GM13976 (cell line): Measurements from ENCODE around the gene UBAP1.
A peak's percentile ranks its signal among the peaks of the same experiment; 100 is the strongest.
"Not testable (repeated sequence)": the region's sequence is repeated elsewhere in the genome, so short reads cannot be mapped to it uniquely, and the experiment has no call there.

Source experiments
- DNase-seq: peaks from one replicate; pipeline ENCODE4 v3.0.0; 2012; ENCODE audit warnings: low spot score
- CTCF ChIP-seq: IDR thresholded peaks from 2 replicates; pipeline ENCODE4 v1.5.1; 2012; ENCODE audit warnings: borderline replicate concordance, mild to moderate bottlenecking; ENCODE audit not compliant: insufficient read depth; ENCODE audit errors: extremely low read depth, missing control alignments, control extremely low read depth
- in situ Hi-C: fragments of 300-500 bp; cut with MboI; formaldehyde crosslinking; loops from one replicate; pipeline ENCODE4 v1.12.0; 2022; ENCODE audit warnings: low sequenced_read_pairs, mixed read lengths, inconsistent platforms; ENCODE audit not compliant: unreplicated experiment

UBAP1 gene

DNA sequence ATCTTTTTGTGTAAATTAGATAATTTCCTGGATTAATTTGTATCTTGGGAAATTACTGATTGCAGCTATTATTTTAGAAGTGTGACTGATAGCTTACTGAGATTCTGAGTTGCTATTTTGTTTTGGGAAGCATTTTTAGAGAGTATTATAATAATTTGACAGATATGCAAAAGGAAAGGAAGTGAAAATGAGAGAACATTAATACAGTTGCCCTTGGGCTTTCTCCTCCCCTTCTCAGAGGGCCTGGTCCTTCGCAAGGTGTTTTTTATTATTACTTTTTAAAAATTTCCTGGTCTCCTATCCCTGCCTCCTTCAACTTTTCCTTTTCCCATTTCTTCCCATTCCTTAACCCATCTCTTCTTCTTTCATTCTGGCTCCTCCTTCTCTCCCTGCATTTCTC is 32.6 kb downstream of the UBAP1 start:
- no peak for TF ChIP-seq CTCF
- in situ Hi-C loops = no loop called here
- peak; percentile 38 for DNase-seq

GRCh38 chr9:34214354-34215000 is 35.6 kb downstream of the UBAP1 start:
- DNase-seq, in situ Hi-C loops: not testable (repeated sequence)

DNA sequence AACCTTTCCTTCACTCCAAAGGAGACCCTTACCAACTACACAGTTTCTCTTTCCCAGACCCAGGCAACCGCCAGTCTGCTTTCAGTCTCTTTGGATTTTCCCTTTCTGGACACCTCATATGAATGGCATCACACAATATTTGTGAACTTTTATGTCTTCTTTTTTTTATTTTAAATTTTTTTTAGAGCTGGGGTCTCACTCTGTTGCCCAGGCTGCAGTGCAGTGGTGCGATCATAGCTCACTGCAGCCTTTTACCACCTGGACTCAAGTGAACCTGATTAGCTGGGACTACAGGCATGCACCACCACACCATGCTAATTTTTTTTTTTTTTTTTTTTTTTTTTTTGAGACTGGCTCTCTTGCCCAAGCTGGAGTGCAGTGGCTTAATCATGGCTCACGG is 37.5 kb downstream of the UBAP1 start:
- no peak for DNase-seq
- in situ Hi-C loops = no loop called here
- TF ChIP-seq CTCF = no peak

DNA sequence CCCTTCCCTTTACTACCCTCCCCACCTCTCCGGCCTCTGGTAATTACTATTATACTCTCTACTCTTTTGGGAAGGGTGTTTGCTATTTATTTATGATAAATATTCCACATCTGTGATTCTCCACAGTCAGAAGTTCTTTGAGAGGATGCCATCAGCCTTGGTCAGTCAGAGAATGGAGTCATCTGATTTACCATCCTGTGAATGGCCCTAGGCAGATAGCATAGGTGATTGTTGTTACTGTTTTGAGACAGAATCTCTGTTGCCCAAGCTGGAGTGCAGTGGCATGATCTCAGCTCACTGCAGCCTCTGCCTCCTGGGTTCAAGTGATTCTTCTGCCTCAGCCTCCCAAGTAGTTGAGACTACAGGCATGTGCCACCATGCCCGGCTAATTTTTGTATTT is 38.2 kb downstream of the UBAP1 start:
- in situ Hi-C loops, DNase-seq: not testable (repeated sequence)

DNA sequence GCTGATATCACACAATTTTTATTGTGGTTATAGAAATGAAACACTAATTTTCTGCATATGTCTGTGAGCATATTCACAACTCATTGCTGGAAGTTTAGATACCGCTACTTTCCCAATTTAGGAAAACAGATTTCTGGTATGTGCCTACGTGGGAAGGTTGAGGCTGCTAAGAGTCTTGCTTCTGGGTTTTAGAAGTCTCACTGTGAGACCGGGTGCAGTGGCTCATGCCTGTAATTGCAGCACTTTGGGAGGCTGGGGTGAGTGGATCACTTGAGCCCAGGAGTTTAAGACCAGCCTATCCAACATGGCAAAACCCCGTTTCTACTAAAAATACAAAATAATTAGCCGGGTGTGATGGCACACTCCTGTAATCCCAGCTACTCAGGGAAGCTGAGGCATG is 39.6 kb downstream of the UBAP1 start:
- DNase-seq = no peak
- in situ Hi-C loops = no loop called here
- no peak for TF ChIP-seq CTCF

DNA sequence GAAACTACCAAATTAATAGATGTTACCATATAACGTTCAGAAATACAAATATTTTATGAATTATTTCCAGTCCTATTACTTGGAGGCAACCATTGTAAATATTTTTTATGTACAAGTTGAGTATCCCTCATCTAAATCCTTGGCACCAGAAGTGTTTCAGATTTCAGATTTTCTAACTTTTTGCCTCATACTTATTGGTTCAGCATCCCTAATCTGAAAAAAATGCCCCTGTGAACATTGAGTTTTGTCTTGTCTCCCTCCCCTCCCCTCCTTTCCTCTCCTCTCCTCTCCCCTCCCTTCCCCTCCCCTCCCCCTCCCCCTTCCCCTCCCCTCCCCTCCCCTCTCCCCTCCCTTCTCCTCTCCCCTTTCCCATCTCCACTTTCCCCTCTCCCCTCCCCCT is 40.6 kb downstream of the UBAP1 start:
- in situ Hi-C loops = no loop called here

GRCh38 chr9:34220218-34220617 is 41.4 kb downstream of the UBAP1 start:
- TF ChIP-seq CTCF = no peak
- DNase-seq = no peak
- in situ Hi-C loops = no loop called here

More for the DNA sequence above, 40.6 kb downstream of the UBAP1 start:
- TF ChIP-seq CTCF = no peak
- no peak for DNase-seq

- no peak for TF ChIP-seq CTCF
- in situ Hi-C loops = no loop called here
- no peak for DNase-seq
These were observed 45.5 kb downstream of the UBAP1 start for GRCh38 chr9:34224349-34224748.

DNA sequence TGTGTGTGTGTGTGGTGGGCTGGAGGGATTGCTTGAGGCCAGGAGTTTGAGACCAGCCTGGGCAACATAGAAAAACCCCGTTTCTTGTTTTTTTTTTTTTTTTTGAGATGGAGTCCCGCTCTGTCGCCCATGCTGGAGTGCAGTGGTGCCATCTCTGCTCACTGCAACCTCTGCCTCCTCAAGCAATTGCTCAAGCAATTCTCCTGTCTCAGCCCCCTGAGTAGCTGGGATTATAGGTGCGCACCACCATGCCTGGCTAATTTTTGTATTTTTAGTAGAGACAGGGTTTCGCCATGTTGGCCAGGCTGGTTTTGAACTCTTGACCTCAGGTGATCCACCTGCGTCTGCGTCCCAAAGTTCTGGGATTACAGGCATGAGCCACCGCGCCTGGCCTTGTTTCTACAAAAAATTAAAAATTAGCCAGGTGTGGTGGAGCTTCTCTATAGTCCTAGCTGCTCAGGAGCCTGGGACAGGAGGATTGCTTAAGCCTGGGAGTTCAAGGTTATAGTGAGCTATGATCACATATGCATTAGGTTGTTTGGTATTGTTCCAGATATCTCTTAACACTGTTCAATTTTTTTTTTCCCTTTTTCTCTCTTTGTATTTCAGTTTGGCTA is 47.4 kb downstream of the UBAP1 start:
- in situ Hi-C loops, DNase-seq: not testable (repeated sequence)
